Measurements from ENCODE around the gene SURF6. TPM values are rescaled to one million over a fixed set of nuclear protein-coding genes. Genes with fewer than 3 reads are reported as not detected.

Gene SURF6
- polyA plus RNA-seq, 1 experiment = 6.2 TPM

DNA sequence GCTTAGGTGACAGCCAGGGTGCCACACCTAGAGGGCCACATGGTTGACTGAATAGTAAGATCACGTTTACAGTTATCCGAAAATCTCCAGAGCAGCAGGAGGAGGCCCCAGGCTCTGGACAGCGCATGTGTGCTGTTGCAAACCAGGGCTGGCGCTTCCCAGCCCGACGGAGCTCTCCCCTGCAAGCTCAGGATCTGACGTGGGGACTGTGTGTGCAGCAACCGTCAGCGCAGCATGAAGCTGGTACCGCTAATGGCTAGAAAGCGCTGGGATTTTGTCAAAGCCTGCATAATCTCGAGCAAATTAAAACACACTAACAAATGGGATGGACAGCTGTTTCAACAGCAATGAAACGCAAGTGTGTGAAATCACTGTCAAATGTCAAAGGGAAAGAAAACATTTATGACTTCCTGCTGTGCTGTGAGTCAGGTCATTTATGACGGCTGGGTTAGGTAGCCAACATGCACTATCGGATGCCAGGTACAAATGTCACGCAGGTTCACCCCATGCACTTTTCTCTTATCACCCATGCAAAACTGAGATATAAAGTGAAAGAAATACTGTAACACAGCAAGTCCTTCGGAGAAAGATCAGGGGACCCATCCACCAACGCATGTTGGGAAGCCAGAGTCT is 32.4 kb upstream of the SURF6 start:
- ChIA-PET POLR2A (interaction anchor here (0.7 to 1.7 kb wide), 2 partner anchors 20 to 21 kb away, joined by 3 to 4 read pairs; partner anchors contain the start of genes MED22 and RPL7A), CTCF (no interaction called here)
- Histone ChIP-seq H3K27ac (ENCODE audit: low read depth, low read length) (no peak overlapping the region), H3K27me3 (ENCODE audit: control insufficient read depth, insufficient read depth, low read length) (no peaks in the 10 kb centered on the region), H3K4me3 (ENCODE audit: low read depth, low read length) (no peak overlapping the region), H3K9me3 (ENCODE audit: control insufficient read depth, insufficient read depth, low read length) (no peaks in the 10 kb centered on the region)
- TF ChIP-seq, protein P1, sequence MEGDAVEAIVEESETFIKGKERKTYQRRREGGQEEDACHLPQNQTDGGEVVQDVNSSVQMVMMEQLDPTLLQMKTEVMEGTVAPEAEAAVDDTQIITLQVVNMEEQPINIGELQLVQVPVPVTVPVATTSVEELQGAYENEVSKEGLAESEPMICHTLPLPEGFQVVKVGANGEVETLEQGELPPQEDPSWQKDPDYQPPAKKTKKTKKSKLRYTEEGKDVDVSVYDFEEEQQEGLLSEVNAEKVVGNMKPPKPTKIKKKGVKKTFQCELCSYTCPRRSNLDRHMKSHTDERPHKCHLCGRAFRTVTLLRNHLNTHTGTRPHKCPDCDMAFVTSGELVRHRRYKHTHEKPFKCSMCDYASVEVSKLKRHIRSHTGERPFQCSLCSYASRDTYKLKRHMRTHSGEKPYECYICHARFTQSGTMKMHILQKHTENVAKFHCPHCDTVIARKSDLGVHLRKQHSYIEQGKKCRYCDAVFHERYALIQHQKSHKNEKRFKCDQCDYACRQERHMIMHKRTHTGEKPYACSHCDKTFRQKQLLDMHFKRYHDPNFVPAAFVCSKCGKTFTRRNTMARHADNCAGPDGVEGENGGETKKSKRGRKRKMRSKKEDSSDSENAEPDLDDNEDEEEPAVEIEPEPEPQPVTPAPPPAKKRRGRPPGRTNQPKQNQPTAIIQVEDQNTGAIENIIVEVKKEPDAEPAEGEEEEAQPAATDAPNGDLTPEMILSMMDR (IDR thresholded peaks at IDR 0.05; ENCODE audit: low read depth, low read length) = no peak
- DNase-seq (ENCODE audit: low read depth, low spot score) = no peak

DNA sequence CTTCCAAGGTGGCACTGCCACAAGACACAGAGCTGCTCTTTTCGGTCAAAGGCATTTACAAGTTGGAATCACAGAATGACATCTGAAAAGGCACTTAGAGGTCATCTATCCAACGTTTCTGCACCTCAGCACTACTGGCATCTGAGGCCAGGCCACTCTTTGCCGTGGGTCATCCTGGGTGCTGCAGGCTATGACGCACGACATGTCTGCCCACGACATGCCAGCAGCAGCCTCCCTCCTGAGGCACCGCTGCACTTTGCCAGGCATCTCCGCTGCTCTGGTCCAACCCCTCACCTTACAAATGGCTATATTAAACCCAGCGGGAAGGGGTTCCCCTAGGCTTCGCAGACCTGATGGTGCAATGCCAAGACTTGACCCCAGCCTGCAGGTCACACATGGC is 31.8 kb upstream of the SURF6 start:
- no peaks in the 10 kb centered on the region for H3K9me3 ChIP-seq (ENCODE audit: control insufficient read depth, insufficient read depth, low read length)
- ChIA-PET POLR2A (interaction anchor here (1.7 kb wide), 1 partner anchor 20 kb away, joined by 4 read pairs; the partner anchor contains the start of genes MED22 and RPL7A), CTCF (no interaction called here)
- H3K4me3 ChIP-seq (ENCODE audit: low read depth, low read length) = no peak overlapping the region
- DNase-seq (ENCODE audit: low read depth, low spot score) = no peak
- H3K27me3 ChIP-seq (ENCODE audit: control insufficient read depth, insufficient read depth, low read length) = no peaks in the 10 kb centered on the region
- H3K27ac ChIP-seq (ENCODE audit: low read depth, low read length) = no peak overlapping the region
- TF ChIP-seq, protein P1 (IDR thresholded peaks at IDR 0.05; ENCODE audit: low read depth, low read length) = no peak

DNA sequence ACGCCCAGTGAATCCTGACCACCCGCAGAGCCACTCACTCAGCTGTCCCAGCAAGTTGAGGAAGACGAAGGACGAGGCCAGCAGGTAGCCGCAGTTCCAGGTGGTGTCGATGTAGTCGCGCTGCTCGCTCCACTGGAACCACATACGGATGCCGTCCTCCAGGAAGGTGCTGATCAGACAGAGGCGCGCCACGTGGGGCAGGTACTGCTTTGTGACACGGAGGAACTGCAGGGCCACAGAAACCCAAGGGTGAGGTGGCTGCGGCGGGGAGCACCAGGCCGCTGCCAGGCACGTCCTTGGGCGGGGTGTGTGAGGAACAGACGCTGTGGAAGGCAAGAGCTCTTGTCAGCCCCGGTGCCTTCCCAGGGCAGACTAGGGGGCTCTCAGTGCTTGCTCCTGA is 31.2 kb upstream of the SURF6 start:
- H3K27me3 ChIP-seq (ENCODE audit: control insufficient read depth, insufficient read depth, low read length) = no peaks in the 10 kb centered on the region
- TF ChIP-seq, protein P1 (IDR thresholded peaks at IDR 0.05; ENCODE audit: low read depth, low read length) = no peak
- POLR2A ChIA-PET = interaction anchor here (1.7 kb wide), 1 partner anchor 19 kb away, joined by 4 read pairs; the partner anchor contains the start of genes MED22 and RPL7A
- H3K27ac ChIP-seq (ENCODE audit: low read depth, low read length) = no peak overlapping the region
- H3K4me3 ChIP-seq (ENCODE audit: low read depth, low read length) = no peak overlapping the region
- DNase-seq (ENCODE audit: low read depth, low spot score) = no peak
- CTCF ChIA-PET = no interaction called here
- no peaks in the 10 kb centered on the region for H3K9me3 ChIP-seq (ENCODE audit: control insufficient read depth, insufficient read depth, low read length)

DNA sequence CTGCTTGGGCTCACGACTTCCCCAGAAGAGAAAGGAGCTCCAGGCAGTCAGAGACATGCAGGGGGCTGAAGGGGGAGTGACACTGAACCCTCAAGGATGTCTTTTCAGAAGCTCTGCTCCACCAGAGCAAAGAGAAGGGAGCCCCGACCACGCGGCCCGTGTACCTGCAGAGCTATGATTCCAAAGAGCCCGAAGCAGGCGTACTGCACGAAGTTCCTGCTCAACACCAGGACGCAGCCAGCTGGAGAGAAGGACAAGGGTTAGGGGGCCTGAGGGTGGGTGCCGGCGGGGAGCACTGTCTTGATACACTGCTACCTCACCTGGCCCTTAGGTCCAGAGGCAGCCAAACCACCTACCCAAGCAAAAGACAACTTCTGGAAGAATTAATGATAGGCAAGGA is 30.4 kb upstream of the SURF6 start:
- CTCF ChIA-PET = no interaction called here
- POLR2A ChIA-PET = interaction anchor here (0.9 to 1.7 kb wide), 2 partner anchors 11 to 19 kb away, joined by 3 to 4 read pairs; partner anchors contain the start of genes MED22, RPL7A and SURF1
- Histone ChIP-seq H3K9me3 (ENCODE audit: control insufficient read depth, insufficient read depth, low read length) (no peaks in the 10 kb centered on the region), H3K27ac (ENCODE audit: low read depth, low read length) (no peak overlapping the region), H3K27me3 (ENCODE audit: control insufficient read depth, insufficient read depth, low read length) (no peaks in the 10 kb centered on the region), H3K4me3 (ENCODE audit: low read depth, low read length) (no peak overlapping the region)
- DNase-seq (ENCODE audit: low read depth, low spot score) = no peak
- TF ChIP-seq, protein P1 (IDR thresholded peaks at IDR 0.05; ENCODE audit: low read depth, low read length) = no peak

DNA sequence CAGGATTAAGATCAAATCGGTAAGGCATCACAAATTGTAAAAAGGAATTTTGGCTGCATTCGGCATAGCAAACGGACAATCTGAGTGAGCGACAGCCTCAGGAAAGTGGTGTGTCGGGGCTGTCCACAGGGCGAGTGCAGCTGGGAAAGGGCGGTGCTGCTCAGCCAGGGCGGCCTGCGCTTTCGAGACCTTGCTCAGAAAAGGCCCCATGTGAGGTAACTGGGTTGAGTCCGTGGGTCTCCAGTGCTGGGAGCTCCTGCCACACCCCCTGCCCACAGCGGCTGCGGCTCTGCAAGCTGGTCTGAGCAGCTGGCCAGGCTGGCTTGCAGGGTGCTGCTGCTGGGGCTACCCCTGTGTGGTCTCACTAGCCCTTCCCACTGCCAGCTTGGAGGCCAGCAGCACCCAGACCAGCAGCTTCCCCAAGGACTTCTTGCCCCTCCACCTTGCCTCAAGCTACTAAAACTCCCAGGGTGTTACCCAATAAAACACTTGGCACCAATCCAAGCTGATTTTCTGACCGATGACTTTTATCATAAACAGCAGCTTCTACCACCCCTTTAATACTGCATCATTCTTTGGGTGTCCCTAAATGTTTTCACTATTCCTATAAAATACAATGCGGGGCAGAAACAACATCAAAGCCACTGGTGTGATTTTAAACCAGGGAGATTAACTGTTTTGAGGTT is 26.5 kb upstream of the SURF6 start:
- no peak overlapping the region for H3K4me3 ChIP-seq (ENCODE audit: low read depth, low read length)
- no peaks in the 10 kb centered on the region for H3K27me3 ChIP-seq (ENCODE audit: control insufficient read depth, insufficient read depth, low read length)
- H3K27ac ChIP-seq (ENCODE audit: low read depth, low read length) = no peak overlapping the region
- TF ChIP-seq, protein P1 (IDR thresholded peaks at IDR 0.05; ENCODE audit: low read depth, low read length) = no peak
- ChIA-PET CTCF (no interaction called here), POLR2A (interaction anchor here (0.7 to 2.0 kb wide), 3 partner anchors 9 to 15 kb away, joined by 3 to 11 read pairs (median 6); partner anchors contain the start of genes MED22 and RPL7A)
- no peaks in the 10 kb centered on the region for H3K9me3 ChIP-seq (ENCODE audit: control insufficient read depth, insufficient read depth, low read length)
- no peak for DNase-seq (ENCODE audit: low read depth, low spot score)

Measured in AG04450 (cell line).